ENCODE measurements around the gene THSD4.

Gene THSD4

DNA sequence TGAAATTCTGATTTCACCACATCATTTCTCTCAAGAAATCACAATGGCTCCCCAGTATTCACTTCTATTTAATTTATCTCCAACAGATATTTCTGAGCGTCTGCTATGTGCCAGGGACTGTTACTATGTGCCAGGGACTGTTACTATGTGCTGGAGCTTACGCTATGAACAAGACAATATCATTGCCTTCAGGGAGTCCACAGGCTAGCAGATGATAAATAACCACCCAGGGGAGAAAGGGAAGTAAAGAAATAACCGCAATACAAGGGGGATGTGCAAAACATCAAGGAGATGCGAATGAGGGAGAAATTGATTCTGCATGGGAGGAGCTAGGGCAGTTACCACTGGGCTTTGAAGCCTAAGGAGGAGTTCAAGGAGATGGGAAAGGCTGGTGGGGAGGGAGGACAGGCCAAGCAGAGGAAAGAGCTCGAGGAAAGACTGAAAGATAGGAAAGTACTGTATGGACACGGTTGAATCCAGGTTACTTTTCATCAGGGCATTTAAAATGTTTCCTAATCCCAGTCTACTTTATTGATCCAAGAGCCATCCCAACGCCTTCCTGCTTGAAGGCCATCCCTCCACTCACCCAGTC is 2.5 kb downstream of the THSD4 start:
- no peak overlapping the region for H3K4me3 ChIP-seq (replicated peaks; ENCODE audit: low read depth, low read length)
- TF ChIP-seq, protein P1, sequence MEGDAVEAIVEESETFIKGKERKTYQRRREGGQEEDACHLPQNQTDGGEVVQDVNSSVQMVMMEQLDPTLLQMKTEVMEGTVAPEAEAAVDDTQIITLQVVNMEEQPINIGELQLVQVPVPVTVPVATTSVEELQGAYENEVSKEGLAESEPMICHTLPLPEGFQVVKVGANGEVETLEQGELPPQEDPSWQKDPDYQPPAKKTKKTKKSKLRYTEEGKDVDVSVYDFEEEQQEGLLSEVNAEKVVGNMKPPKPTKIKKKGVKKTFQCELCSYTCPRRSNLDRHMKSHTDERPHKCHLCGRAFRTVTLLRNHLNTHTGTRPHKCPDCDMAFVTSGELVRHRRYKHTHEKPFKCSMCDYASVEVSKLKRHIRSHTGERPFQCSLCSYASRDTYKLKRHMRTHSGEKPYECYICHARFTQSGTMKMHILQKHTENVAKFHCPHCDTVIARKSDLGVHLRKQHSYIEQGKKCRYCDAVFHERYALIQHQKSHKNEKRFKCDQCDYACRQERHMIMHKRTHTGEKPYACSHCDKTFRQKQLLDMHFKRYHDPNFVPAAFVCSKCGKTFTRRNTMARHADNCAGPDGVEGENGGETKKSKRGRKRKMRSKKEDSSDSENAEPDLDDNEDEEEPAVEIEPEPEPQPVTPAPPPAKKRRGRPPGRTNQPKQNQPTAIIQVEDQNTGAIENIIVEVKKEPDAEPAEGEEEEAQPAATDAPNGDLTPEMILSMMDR (IDR thresholded peaks at IDR 0.05; ENCODE audit: low read depth, low read length, missing control alignments): no peak
- DNase-seq (ENCODE audit: extremely low read depth, low read depth): no peak

DNA sequence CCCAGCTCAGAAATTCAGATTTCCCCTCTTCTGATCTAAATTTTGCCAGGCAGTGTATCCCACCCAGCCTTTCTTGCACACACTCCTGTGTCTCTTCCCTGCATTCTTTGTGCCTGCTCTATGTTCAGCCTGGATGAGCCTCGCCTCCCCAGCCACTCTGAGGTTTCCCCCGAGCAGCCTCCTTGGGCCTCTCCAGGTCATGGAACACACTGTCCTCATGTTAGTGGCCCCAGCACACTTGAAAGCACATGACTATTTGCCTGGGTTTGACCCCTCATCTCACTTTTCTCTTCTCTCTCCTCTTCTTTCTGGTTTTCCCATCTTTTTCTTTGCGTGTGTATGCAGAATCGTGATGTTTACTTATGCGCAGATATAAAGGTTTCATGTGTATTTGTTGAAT is 3.1 kb downstream of the THSD4 start:
- TF ChIP-seq, protein P1 (IDR thresholded peaks at IDR 0.05; ENCODE audit: low read depth, low read length, missing control alignments): no peak
- no peak overlapping the region for H3K4me3 ChIP-seq (replicated peaks; ENCODE audit: low read depth, low read length)
- no peak for DNase-seq (ENCODE audit: extremely low read depth, low read depth)

DNA sequence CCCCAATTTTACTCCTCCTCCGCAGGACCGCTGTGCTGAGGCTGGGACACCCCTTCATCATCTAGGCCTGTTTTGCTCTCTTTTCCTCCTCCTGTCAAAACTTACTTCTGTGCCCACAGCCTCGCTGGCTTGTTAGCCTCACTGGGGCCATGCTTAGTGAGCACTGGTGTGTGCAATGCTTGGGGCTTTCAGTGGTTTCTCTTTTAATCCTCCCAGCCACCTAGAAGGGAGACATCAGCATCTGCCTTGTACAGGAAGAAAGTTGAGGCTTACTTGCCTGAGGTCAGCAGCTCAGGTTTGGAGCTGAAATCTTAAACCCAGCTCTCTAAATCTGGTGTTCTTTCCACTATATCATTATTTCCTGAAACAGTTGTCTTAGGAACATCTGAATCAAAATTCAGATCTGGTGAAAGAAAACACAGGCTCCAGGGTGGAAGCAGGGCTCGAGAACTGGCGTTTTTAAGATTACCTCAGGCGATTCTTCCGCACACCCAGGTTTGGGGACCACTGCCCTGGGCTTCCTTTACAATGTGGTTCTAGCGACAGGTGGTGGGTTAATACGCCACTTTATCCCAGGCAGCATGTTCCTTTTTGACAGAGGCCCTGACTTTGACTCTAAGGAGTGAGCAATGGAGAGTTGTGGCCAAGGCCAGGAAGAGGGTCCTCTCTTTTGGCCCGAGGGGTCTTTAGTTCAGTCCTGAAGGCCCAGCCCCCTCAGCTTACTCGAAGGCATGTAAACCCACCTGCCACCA is 3.8 kb downstream of the THSD4 start:
- TF ChIP-seq, protein P1 (IDR thresholded peaks at IDR 0.05; ENCODE audit: low read depth, low read length, missing control alignments): no peak
- no peak overlapping the region for H3K4me3 ChIP-seq (replicated peaks; ENCODE audit: low read depth, low read length)
- DNase-seq (ENCODE audit: extremely low read depth, low read depth): no peak

DNA sequence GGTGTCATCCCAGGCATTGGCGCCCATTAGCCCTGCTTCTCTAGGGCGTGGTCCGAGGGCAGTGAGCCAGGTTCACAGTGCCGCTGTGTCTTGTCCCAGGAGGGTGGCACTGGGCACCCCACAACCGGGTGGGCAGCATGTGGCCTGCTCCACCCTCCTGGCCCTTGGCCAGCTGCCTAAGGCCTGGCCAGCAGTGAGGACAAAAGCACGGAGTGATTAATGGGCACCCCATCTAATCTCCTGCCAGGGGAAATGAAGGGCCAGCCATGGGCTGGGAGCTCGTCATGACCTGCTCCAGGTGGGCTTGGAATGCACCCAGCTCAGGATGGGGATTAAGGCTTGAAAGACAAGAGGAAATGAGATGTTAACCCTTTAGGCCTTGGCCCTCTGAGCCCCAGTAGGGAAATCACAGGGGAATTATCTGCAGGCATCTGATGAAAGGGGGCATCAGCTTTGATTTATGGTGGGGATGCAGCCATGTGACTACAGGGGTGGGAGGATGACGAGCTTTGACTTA is 5.2 kb downstream of the THSD4 start:
- no peak overlapping the region for H3K4me3 ChIP-seq (replicated peaks; ENCODE audit: low read depth, low read length)
- TF ChIP-seq, protein P1 (IDR thresholded peaks at IDR 0.05; ENCODE audit: low read depth, low read length, missing control alignments): no peak
- DNase-seq (ENCODE audit: extremely low read depth, low read depth): no peak

DNA sequence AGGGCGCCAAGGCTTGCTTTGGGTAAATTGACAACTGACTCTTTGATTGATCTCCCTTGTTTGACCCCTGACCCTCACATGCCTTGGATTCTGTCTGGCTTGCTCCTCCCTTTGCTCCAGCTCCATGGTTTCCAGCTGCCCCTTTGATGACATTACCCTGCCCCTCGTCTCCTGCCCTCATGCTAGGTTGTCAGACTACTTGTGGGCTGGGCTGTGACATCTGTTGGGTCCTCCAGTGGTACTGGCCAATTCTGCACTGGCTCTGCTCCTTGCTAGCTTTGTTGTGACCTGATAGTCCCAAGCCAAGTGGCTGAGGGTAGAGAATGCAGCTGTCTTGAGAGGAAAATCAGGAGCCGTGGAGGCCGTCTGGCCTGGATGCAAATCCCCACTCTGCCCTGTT is 6.2 kb downstream of the THSD4 start:
- no peak overlapping the region for H3K4me3 ChIP-seq (replicated peaks; ENCODE audit: low read depth, low read length)
- no peak for DNase-seq (ENCODE audit: extremely low read depth, low read depth)
- TF ChIP-seq, protein P1 (IDR thresholded peaks at IDR 0.05; ENCODE audit: low read depth, low read length, missing control alignments): no peak

DNA sequence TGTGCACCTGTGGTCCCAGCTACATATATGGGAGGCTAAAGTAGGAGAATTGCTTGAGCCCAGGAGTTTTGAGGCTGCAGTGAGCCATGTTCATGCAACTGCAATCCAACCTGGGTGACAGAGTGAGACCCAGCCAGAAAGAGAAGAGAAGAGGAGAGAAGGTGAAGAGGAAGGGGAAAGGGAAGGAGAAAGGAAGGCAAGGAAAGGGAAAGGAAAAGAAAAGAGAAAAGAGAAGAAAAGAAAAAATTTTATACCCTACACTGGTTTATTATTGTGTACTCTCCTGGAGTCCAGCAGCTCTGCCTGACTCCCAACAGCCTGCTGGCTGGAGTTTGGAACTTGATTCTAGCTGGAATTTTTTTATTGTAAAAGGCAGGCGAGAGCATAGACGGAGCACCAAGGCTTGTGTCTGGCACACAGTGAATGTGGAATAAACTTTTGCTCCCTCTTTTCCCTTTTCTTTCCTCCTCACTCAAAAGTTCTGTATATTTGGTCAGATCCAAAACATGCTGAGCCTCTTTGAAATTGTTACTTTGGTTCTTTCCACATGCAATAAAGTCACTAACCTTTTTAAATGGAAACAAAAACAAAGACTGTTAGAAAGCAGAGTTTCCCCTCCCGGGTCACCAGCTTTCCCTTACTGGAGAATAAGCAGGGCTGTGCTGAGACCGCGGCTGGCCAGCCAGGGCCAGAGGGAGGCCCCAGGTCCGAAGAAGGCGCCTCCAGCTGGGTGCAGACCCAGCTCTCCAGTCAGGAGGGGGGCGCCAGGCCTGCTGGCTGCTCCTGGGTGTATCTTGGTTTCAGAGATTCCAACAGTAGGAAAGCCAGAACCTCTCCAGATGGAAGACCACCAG is 9.9 kb downstream of the THSD4 start:
- TF ChIP-seq, protein P1 (IDR thresholded peaks at IDR 0.05; ENCODE audit: low read depth, low read length, missing control alignments): no peak
- no peak for DNase-seq (ENCODE audit: extremely low read depth, low read depth)
- no peak overlapping the region for H3K4me3 ChIP-seq (replicated peaks; ENCODE audit: low read depth, low read length)
